Bronchial epithelial cell (primary cell): ENCODE measurements around the gene XPA. TPM values are rescaled to one million over a fixed set of nuclear protein-coding genes. Genes with fewer than 3 reads are reported as not detected.

Experiments
- DNase-seq: peaks from one replicate; pipeline ENCODE4 v3.0.0-alpha.2; 2010; ENCODE audit warnings: low read depth
- FAIRE-seq: peaks from 2 replicates; lab custom pipeline; 2011; peaks lifted over from hg19 to GRCh38; lab: Jason Lieb, UNC
- H3K27me3 ChIP-seq: 2 replicates; pipeline ENCODE4 v1.5.1; 2011; ENCODE audit warnings: low read length; ENCODE audit not compliant: control insufficient read depth, insufficient read depth
- H3K36me3 ChIP-seq: 2 replicates; pipeline ENCODE4 v1.5.1; 2011; ENCODE audit warnings: low read length; ENCODE audit not compliant: control insufficient read depth, insufficient read depth
- H3K4me3 ChIP-seq: 2 replicates; pipeline ENCODE4 v1.5.1; 2011; ENCODE audit warnings: mild to moderate bottlenecking, low read depth, low read length, control low read depth
- total RNA-seq: library from RNA; depleted of rRNA; stranded (reverse); fragments of >200 nt; gene quantifications from 2 replicates; pipeline ENCODE4 v1.2.1, GENCODE V29; 2014
- TF ChIP-seq, protein P1 (sequence below): IDR thresholded peaks from 2 replicates; pipeline ENCODE4 v1.5.1; 2011; ENCODE audit warnings: mild to moderate bottlenecking, moderate library complexity, low read length, control low read depth, inconsistent platforms; ENCODE audit not compliant: insufficient read depth, severe bottlenecking

Gene XPA
- total RNA-seq, 1 donor from 2014 or later: 4.2 TPM

DNA sequence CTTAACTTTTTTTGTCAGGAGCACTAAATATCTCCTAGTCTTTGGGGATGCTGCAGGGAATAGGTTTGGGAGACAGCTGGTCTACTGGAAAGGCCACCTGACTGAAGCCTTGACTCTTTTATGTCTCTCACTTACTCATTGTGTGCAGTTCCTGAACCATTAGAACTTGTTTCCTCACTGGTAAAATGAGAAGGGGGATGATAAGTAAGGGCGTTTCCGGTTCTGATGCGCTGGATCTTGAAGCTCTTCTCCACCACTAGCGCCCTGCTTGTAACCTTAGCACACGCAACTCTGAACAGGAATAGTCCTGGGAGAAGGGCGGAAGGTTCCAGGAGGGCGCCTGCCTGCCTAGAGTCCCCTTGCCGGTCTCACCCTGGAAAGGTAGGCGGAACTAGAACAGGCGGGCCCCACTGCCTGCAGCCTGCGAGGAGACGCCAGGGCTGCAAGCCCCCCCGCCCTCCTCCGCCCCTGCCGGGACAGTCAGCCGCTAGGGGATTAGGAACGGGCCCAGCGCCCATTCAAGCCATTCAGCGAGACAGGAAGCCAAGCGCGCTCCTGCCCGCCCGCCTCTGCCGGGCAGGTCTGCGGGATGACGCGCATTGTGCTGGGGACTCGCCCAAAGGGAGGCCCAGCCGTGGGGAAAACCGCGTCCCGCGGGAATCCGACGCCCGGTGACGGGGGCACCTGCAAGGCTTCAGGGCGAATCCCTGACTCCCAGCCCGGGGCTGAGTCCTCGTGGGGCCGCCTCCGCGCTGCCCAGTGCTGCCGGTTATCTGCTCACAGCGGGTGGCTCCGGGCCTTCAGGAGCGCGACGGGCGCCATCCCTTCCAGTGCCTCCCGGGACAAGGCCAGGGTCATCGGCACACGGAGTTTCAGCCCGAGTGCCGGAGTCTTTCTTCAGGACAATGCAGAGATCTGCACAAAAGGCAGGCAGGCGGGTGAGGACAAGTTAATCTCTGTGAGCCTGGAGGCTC is 44.0 kb upstream of the XPA start:
- Histone ChIP-seq H3K27me3 (no peaks in the 10 kb centered on the region), H3K36me3 (no peaks in the 10 kb centered on the region), H3K4me3 (peak overlapping the region; percentile 15)
- DNase-seq: peak; percentile 81
- TF ChIP-seq, protein P1, sequence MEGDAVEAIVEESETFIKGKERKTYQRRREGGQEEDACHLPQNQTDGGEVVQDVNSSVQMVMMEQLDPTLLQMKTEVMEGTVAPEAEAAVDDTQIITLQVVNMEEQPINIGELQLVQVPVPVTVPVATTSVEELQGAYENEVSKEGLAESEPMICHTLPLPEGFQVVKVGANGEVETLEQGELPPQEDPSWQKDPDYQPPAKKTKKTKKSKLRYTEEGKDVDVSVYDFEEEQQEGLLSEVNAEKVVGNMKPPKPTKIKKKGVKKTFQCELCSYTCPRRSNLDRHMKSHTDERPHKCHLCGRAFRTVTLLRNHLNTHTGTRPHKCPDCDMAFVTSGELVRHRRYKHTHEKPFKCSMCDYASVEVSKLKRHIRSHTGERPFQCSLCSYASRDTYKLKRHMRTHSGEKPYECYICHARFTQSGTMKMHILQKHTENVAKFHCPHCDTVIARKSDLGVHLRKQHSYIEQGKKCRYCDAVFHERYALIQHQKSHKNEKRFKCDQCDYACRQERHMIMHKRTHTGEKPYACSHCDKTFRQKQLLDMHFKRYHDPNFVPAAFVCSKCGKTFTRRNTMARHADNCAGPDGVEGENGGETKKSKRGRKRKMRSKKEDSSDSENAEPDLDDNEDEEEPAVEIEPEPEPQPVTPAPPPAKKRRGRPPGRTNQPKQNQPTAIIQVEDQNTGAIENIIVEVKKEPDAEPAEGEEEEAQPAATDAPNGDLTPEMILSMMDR: peak; percentile 32
- no peak for FAIRE-seq

DNA sequence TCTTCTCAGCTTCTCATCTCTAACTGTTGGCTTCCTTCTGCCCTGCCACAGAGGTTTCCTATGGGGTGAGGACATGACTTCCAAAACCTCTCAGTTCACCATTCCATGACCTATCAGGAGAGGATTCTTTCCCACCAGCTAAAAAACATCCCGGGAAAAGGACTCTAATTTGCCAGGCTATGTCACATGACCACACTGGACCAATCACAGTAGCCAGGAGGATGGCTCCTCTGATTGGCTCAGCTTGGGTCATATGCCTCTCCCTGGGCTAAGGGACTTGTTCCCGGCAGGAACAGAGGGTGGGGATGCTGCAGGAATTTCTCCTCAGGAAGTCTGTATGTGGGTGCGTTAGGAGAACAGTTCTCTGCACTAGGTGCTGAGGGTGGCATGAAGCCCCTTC is 40.3 kb upstream of the XPA start:
- FAIRE-seq: no peak
- no peak for DNase-seq
- TF ChIP-seq, protein P1: no peak

DNA sequence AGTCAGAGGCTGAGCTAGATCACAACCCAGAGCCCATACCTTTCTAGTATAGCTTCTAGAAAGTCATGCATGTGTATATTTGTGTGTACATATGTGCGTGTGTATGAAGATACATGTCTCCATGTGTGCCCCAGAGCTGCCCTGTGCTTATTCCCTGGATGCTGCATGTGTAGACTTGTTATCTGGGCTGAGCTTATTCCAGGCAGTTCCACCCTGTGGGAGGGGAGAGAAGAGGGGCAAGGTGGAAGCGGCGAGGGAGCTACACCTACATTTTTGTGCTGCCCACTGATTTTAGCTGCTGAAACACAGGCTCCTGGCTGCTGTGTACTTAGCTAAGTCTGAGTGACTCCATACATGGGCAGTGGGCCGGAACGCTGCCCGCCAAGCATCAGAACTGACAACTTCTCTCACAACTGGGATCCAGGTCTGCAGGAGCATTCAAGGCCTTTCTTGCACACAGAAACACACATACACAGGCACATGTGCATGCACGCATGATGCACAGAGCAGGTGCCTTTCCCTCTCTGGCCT is 38.0 kb upstream of the XPA start:
- DNase-seq (peak; percentile 58), FAIRE-seq (peak; percentile 62)
- Histone ChIP-seq H3K4me3 (no peak overlapping the region), H3K36me3 (no peaks in the 10 kb centered on the region), H3K27me3 (no peaks in the 10 kb centered on the region)
- TF ChIP-seq, protein P1: no peak

More for the DNA sequence above, 40.3 kb upstream of the XPA start:
- Histone ChIP-seq H3K27me3 (no peaks in the 10 kb centered on the region), H3K36me3 (no peaks in the 10 kb centered on the region), H3K4me3 (no peak overlapping the region)

DNA sequence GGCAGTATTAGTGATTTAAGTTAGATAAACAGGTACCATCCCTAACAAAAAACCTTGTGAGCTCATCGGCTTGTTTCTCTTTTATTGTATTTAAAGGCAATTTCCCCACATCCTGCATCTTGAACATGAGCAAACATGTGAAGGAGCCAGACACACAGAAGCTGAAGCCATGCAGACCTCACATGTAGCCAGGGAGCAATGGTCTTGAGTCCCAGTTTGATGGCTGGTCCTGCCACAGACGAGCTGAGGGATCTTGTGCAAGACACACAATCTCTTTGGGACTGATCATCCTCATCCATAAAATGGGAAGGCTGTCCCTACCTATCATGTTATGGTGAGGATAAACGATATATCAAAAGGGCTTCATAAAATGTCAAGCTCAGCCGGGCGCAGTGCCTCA is 29.6 kb upstream of the XPA start:
- TF ChIP-seq, protein P1: no peak
- Histone ChIP-seq H3K27me3 (no peaks in the 10 kb centered on the region), H3K36me3 (no peaks in the 10 kb centered on the region), H3K4me3 (no peak overlapping the region)
- no peak for FAIRE-seq
- DNase-seq: no peak

DNA sequence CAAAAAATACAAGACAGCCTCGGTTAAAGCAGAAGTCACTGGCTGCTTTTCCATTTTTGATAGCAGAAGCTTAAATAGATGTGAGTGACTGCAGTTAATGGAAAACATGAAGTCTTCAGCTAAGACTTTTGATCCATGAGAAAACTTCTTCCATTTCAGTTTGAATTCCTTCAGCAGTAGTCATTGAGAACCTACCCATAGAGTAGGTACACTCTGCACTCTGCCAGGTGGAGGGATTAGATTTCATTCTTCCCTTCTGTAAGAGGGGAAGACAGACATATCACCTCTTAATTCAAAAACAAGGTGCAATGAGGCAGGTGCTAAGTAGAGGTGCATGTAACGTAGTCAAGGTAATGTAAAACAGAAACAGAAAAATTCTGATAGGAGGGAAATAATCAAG is 26.7 kb upstream of the XPA start:
- Histone ChIP-seq H3K4me3 (no peak overlapping the region), H3K27me3 (no peaks in the 10 kb centered on the region), H3K36me3 (no peaks in the 10 kb centered on the region)
- DNase-seq (peak; percentile 56), FAIRE-seq (no peak)
- TF ChIP-seq, protein P1: no peak
